Measurements from ENCODE around the gene PDPR. TPM values are rescaled to one million over a fixed set of nuclear protein-coding genes. Genes with fewer than 3 reads are reported as not detected.
"Not testable (repeated sequence)": the region's sequence is repeated elsewhere in the genome, so short reads cannot be mapped to it uniquely, and the experiment has no call there.

The PDPR gene
- total and polyA plus RNA-seq, 4 donors, result 2.2 to 13.5 (median 6.5) TPM

DNA sequence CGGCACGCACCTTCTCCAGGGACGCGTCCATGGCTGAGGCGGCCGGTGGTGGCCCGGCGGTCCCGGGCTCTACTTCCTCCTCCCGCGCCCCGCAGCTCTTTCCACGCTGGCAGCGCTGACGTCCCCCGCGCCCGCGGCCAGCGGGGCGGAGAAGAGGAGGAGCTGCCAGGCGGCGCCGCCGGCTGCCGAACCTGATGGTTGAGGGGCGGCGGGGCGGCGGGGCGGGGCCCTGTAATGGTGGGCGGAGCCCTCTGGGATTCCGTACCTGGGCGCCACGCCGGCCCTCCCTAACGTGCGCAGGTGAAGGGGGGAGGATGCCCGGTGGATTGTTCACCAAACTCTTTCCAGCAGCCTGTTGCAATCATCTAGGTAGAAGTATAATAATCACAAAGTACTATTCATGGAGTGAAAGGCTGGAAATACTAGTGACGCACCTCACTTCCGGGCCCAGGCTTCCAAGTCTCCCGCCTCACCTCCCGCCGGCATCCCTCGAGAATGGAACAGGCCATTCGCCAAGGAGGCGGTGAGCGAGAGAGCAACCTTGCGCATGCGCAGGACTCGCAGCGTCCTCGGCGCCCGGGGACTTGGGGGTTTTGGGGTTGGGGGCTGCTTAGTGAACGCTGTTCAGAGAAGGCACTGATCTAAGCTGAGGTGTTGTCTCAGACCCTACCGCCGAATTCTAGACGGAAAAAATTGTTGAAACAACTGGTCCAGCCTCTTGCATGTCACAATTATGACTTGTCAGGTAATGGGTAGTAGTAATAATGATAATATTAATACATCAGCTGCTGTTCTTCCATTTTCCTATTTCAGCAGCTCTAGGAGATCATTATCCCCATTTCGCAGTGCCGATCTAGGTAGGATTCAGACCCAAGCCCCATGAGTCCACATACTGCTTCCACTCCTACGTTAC lies 48.1 kb upstream of the PDPR start:
- H3K27ac ChIP-seq (ENCODE audit: low read depth in 1 of 2, low read length in 2 of 2), result peak overlapping the region; percentile 76 to 79
- H3K9ac ChIP-seq (ENCODE audit: low read depth in 1 of 2, low read length in 2 of 2), result peak overlapping the region; percentile 53 to 74
- H3K36me3 ChIP-seq (ENCODE audit: control insufficient read depth in 4 of 4, insufficient read depth in 3 of 4, low read depth in 1 of 4, low read length in 3 of 4); H3K27me3 ChIP-seq (ENCODE audit: control insufficient read depth in 4 of 4, insufficient read depth in 4 of 4, low read length in 3 of 4); H3K9me3 ChIP-seq (ENCODE audit: control insufficient read depth in 4 of 4, low read length in 3 of 4): not testable (repeated sequence)
- peak in 1 of 2 donors; percentile 23 for TF ChIP-seq RAD21 (IDR thresholded peaks at IDR 0.05)
- TF ChIP-seq SP1 (IDR thresholded peaks at IDR 0.05), result peak; percentile 24
- peak; percentile 91 for DNase-seq (ENCODE audit: low spot score)
- under 1% methylated on average over 62 of the region's 62 CpGs for WGBS
- H3K4me3 ChIP-seq (ENCODE audit: low read depth in 1 of 3, low read length in 3 of 3), result peak overlapping the region; percentile 63 to 75 (median 66)
- peaks cover 7 to 23% (median 18%) of the 10 kb centered on the region in 4 donors for H3K4me1 ChIP-seq (ENCODE audit: control insufficient read depth in 4 of 4, insufficient read depth in 4 of 4, low read length in 3 of 4)

DNA sequence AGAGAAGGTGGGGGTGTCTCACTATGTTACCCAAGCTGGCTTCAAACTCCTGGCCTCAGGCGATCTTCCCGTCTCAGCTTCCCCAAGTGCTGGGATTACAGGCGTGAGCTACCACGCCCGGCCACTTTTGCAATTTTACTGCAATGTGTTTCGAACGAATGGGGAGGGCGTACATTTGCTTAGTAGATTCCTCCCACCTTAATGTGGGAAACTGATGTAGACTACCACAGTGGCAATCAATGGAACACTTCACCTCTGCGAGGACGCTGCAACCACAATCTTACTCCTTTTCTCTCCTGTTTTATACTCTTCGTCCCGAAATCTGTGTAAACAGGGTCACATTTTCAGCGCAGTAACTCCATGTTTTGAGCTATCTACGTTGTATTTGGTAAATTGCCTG lies 47.4 kb upstream of the PDPR start:
- WGBS, result 10% methylated on average over 12 of the region's 14 CpGs
- not testable (repeated sequence) for H3K9me3 ChIP-seq (ENCODE audit: control insufficient read depth in 4 of 4, low read length in 3 of 4); H3K27ac ChIP-seq (ENCODE audit: low read depth in 1 of 2, low read length in 2 of 2); H3K36me3 ChIP-seq (ENCODE audit: control insufficient read depth in 4 of 4, insufficient read depth in 3 of 4, low read depth in 1 of 4, low read length in 3 of 4); H3K9ac ChIP-seq (ENCODE audit: low read depth in 1 of 2, low read length in 2 of 2); DNase-seq (ENCODE audit: low spot score); H3K27me3 ChIP-seq (ENCODE audit: control insufficient read depth in 4 of 4, insufficient read depth in 4 of 4, low read length in 3 of 4)
- peak overlapping the region in 2 of 3 donors; percentile 28 to 66 for H3K4me3 ChIP-seq (ENCODE audit: low read depth in 1 of 3, low read length in 3 of 3)
- peaks cover 7 to 19% (median 12%) of the 10 kb centered on the region in 4 donors for H3K4me1 ChIP-seq (ENCODE audit: control insufficient read depth in 4 of 4, insufficient read depth in 4 of 4, low read length in 3 of 4)

DNA sequence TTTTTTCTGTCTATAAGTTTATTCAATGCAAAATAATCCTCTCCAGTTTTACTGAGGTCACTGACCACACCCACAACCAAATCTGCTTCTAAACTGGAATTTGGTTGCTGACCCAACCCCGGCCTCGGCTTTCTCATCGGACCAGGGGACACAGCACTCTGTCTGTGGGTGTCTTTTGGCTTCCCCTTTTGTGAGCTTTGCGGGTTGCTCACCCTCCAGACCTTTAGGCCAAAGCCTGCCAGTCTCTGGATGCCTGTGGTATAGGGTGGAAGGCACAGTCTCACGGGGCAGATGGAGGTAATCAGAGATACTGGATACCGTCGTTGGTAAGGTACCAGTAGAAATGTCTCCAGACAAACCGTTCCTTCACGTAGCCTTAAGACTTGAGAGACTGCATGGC lies 35.1 kb upstream of the PDPR start:
- H3K27ac ChIP-seq (ENCODE audit: low read depth in 1 of 2, low read length in 2 of 2); DNase-seq (ENCODE audit: low spot score); H3K4me1 ChIP-seq (ENCODE audit: control insufficient read depth in 4 of 4, insufficient read depth in 4 of 4, low read length in 3 of 4); H3K4me3 ChIP-seq (ENCODE audit: low read depth in 1 of 3, low read length in 3 of 3); H3K9me3 ChIP-seq (ENCODE audit: control insufficient read depth in 4 of 4, low read length in 3 of 4); H3K9ac ChIP-seq (ENCODE audit: low read depth in 1 of 2, low read length in 2 of 2); H3K36me3 ChIP-seq (ENCODE audit: control insufficient read depth in 4 of 4, insufficient read depth in 3 of 4, low read depth in 1 of 4, low read length in 3 of 4); H3K27me3 ChIP-seq (ENCODE audit: control insufficient read depth in 4 of 4, insufficient read depth in 4 of 4, low read length in 3 of 4): not testable (repeated sequence)
- 95% methylated on average over 9 of the region's 9 CpGs for WGBS

DNA sequence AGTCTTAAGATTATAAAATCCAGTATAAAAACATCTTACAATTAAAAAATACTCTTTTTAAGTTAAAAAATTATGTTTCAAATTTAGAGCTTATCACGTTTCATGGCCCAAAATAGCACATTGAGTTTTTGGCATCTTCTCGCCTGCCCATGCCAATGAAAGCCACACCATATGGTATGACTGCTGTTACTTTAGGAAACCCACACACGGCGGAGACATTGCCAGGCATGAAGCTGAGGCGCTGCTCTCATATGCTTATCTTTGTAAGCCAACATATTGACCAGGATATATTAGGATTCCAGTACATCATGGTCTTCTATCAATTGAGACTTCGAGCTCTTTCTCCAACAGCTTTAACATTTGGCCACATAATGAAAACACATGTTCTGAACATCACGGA lies 32.9 kb upstream of the PDPR start:
- not testable (repeated sequence) for H3K4me3 ChIP-seq (ENCODE audit: low read depth in 1 of 3, low read length in 3 of 3); H3K36me3 ChIP-seq (ENCODE audit: control insufficient read depth in 4 of 4, insufficient read depth in 3 of 4, low read depth in 1 of 4, low read length in 3 of 4); H3K27me3 ChIP-seq (ENCODE audit: control insufficient read depth in 4 of 4, insufficient read depth in 4 of 4, low read length in 3 of 4); H3K9me3 ChIP-seq (ENCODE audit: control insufficient read depth in 4 of 4, low read length in 3 of 4); H3K4me1 ChIP-seq (ENCODE audit: control insufficient read depth in 4 of 4, insufficient read depth in 4 of 4, low read length in 3 of 4); DNase-seq (ENCODE audit: low spot score); H3K27ac ChIP-seq (ENCODE audit: low read depth in 1 of 2, low read length in 2 of 2); H3K9ac ChIP-seq (ENCODE audit: low read depth in 1 of 2, low read length in 2 of 2)
- WGBS, result 86% methylated on average over 7 of the region's 7 CpGs

DNA sequence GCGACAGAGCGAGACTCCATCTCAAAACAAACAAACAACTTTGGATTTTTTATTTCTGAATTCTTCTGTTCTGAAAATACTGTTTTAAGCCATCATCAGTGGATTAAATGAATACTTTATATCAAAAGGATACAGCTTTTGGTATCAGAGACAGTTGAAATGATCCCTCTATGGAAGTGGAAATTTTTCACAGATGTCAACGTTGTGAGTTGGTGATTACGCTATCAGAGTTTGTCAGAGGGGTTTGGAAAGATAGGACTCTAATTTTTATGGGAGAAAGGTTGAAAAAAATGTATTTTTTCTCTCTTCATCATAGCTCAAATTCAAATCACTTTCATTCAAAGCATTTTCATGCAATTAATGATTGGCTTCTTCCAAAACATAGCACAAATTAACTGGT lies 30.2 kb upstream of the PDPR start:
- H3K9me3 ChIP-seq (ENCODE audit: control insufficient read depth in 4 of 4, low read length in 3 of 4); H3K36me3 ChIP-seq (ENCODE audit: control insufficient read depth in 4 of 4, insufficient read depth in 3 of 4, low read depth in 1 of 4, low read length in 3 of 4); H3K27ac ChIP-seq (ENCODE audit: low read depth in 1 of 2, low read length in 2 of 2); H3K27me3 ChIP-seq (ENCODE audit: control insufficient read depth in 4 of 4, insufficient read depth in 4 of 4, low read length in 3 of 4); H3K4me3 ChIP-seq (ENCODE audit: low read depth in 1 of 3, low read length in 3 of 3); H3K4me1 ChIP-seq (ENCODE audit: control insufficient read depth in 4 of 4, insufficient read depth in 4 of 4, low read length in 3 of 4); DNase-seq (ENCODE audit: low spot score); H3K9ac ChIP-seq (ENCODE audit: low read depth in 1 of 2, low read length in 2 of 2): not testable (repeated sequence)
- 85% methylated on average over 4 of the region's 4 CpGs for WGBS

DNA sequence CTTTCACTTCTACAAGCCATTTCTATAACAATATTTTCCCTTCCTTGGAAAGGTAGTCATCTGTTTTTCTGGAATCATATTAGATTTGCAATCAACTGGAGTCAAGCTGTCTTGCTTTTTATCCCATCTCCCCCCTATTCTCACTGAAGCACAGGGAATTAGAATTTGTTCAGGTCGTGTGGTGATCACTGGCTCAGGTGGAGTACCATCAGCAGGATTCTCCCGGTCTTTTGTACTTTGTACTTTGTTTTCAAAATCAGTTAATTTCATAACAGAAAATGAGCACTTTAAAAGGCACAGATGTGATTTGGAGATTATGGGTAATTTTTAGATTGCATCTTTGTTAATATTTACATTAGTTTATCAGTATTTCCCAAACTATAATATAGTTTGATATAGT lies 26.0 kb upstream of the PDPR start:
- peak; percentile 24 to 47 for TF ChIP-seq HNF4A (conservative IDR thresholded peaks at IDR 0.05)
- not testable (repeated sequence) for H3K27me3 ChIP-seq (ENCODE audit: control insufficient read depth in 4 of 4, insufficient read depth in 4 of 4, low read length in 3 of 4); H3K4me3 ChIP-seq (ENCODE audit: low read depth in 1 of 3, low read length in 3 of 3); H3K27ac ChIP-seq (ENCODE audit: low read depth in 1 of 2, low read length in 2 of 2); H3K4me1 ChIP-seq (ENCODE audit: control insufficient read depth in 4 of 4, insufficient read depth in 4 of 4, low read length in 3 of 4); DNase-seq (ENCODE audit: low spot score); H3K9ac ChIP-seq (ENCODE audit: low read depth in 1 of 2, low read length in 2 of 2); H3K36me3 ChIP-seq (ENCODE audit: control insufficient read depth in 4 of 4, insufficient read depth in 3 of 4, low read depth in 1 of 4, low read length in 3 of 4); H3K9me3 ChIP-seq (ENCODE audit: control insufficient read depth in 4 of 4, low read length in 3 of 4)
- 25% methylated on average over 2 of the region's 2 CpGs for WGBS

DNA sequence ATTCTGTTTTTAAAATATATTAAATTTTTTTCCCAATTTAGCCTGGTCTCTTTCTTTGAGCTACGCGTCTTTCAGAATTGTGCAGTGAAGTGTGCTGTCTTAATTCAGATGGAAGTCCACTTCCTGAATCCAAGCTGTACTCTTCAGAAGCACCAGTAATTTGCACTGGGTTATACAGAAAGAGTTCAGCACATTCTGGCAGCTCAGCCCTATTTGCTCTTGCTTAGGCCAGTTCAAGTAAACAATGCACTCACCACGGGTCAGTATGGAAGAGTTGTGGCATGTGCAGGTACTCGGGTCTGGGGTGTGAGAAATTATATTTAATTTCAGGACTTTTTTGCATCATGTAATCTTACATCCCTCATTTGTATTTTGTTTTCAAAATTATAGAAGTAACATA lies 25.3 kb upstream of the PDPR start:
- not testable (repeated sequence) for H3K4me1 ChIP-seq (ENCODE audit: control insufficient read depth in 4 of 4, insufficient read depth in 4 of 4, low read length in 3 of 4); H3K4me3 ChIP-seq (ENCODE audit: low read depth in 1 of 3, low read length in 3 of 3); H3K9me3 ChIP-seq (ENCODE audit: control insufficient read depth in 4 of 4, low read length in 3 of 4); DNase-seq (ENCODE audit: low spot score); H3K9ac ChIP-seq (ENCODE audit: low read depth in 1 of 2, low read length in 2 of 2); H3K36me3 ChIP-seq (ENCODE audit: control insufficient read depth in 4 of 4, insufficient read depth in 3 of 4, low read depth in 1 of 4, low read length in 3 of 4); H3K27me3 ChIP-seq (ENCODE audit: control insufficient read depth in 4 of 4, insufficient read depth in 4 of 4, low read length in 3 of 4)
- H3K27ac ChIP-seq (ENCODE audit: low read depth in 1 of 2, low read length in 2 of 2), result peak overlapping the region in 1 of 2 donors; percentile 31
- WGBS, result 33% methylated on average over 2 of the region's 4 CpGs

DNA sequence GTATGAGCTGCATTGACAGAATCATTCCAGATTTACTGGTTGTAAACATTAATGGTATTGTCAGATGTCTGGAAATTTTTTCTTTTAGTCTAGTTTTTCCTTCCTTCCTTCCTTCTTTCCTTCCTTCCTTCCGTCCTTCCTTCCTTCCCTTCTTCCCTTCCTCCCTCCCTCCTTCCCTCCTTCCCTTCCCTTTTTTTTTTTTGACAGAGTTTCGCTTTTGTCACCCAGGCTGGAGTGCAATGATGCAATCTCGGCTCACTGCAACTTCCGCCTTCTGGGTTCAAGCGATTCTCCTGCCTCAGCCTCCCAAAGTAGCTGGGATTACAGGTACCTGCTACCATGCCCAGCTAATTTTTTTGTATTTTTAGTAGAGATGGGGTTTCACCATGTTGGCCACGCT lies 24.8 kb upstream of the PDPR start:
- peak overlapping the region in 1 of 2 donors; percentile 31 for H3K27ac ChIP-seq (ENCODE audit: low read depth in 1 of 2, low read length in 2 of 2)
- not testable (repeated sequence) for DNase-seq (ENCODE audit: low spot score); H3K27me3 ChIP-seq (ENCODE audit: control insufficient read depth in 4 of 4, insufficient read depth in 4 of 4, low read length in 3 of 4); H3K9ac ChIP-seq (ENCODE audit: low read depth in 1 of 2, low read length in 2 of 2); H3K9me3 ChIP-seq (ENCODE audit: control insufficient read depth in 4 of 4, low read length in 3 of 4); H3K4me1 ChIP-seq (ENCODE audit: control insufficient read depth in 4 of 4, insufficient read depth in 4 of 4, low read length in 3 of 4); H3K36me3 ChIP-seq (ENCODE audit: control insufficient read depth in 4 of 4, insufficient read depth in 3 of 4, low read depth in 1 of 4, low read length in 3 of 4); H3K4me3 ChIP-seq (ENCODE audit: low read depth in 1 of 3, low read length in 3 of 3)
- WGBS, result 48% methylated on average over 4 of the region's 6 CpGs

Data from liver (tissue), 9 donors.